Skeletal muscle satellite cell (primary cell): ENCODE data around the gene MYL3. TPM values are rescaled to one million over a fixed set of nuclear protein-coding genes. Genes with fewer than 3 reads are reported as not detected.
A peak's percentile ranks its signal among the peaks of the same experiment; 100 is the strongest.
"Not testable (repeated sequence)": the region's sequence is repeated elsewhere in the genome, so short reads cannot be mapped to it uniquely, and the experiment has no call there.

ENCODE experiments used
- H3K27me3 ChIP-seq: 2 replicates; pipeline ENCODE4 v1.7.0; 2013; ENCODE audit warnings: low read length; ENCODE audit not compliant: control insufficient read depth, insufficient read depth
- H3K36me3 ChIP-seq: 2 replicates; pipeline ENCODE4 v1.7.0; 2013; ENCODE audit warnings: mild to moderate bottlenecking, control low read depth, low read length; ENCODE audit not compliant: insufficient read depth
- H3K4me1 ChIP-seq: 2 replicates; pipeline ENCODE4 v1.7.0; 2013; ENCODE audit warnings: low read length; ENCODE audit not compliant: control insufficient read depth, insufficient read depth
- H3K4me2 ChIP-seq: 2 replicates; pipeline ENCODE4 v1.7.0; 2013; ENCODE audit warnings: mild to moderate bottlenecking, low read length
- H3K4me3 ChIP-seq: 2 replicates; pipeline ENCODE4 v1.7.0; 2013; ENCODE audit warnings: low read length
- H3K9ac ChIP-seq: 2 replicates; pipeline ENCODE4 v1.7.0; 2013; ENCODE audit warnings: mild to moderate bottlenecking, low read depth, low read length, moderate library complexity
- H3K9me3 ChIP-seq: replicated peaks from 2 replicates; pipeline ENCODE4 v1.7.0; 2013; ENCODE audit warnings: mild to moderate bottlenecking, control low read depth, low read length
- total RNA-seq: library from RNA; depleted of rRNA; stranded (reverse); fragments of >200 nt; gene quantifications from 2 replicates; pipeline ENCODE4 v1.2.3, GENCODE V29; 2012; rRNA removed

The MYL3 gene
- not detected in 2 replicates for total RNA-seq

GRCh38 chr3:46863261-46863782, at the start of gene MYL3:
MYL3 (minus strand) TSS chr3:46863444; CDS start chr3:46863390, 54 bp downstream.
- no peaks in the 10 kb centered on the region for H3K36me3 ChIP-seq
- no peak within 1 kb of the TSS for H3K4me3 ChIP-seq
- H3K4me1 ChIP-seq, result peaks cover 2% of the 10 kb centered on the region
- H3K9me3 ChIP-seq, result no peaks in the 10 kb centered on the region
- no peak within 1 kb of the TSS for H3K4me2 ChIP-seq
- no peak within 1 kb of the TSS for H3K9ac ChIP-seq
- peaks cover 16% of the 10 kb centered on the region for H3K27me3 ChIP-seq

GRCh38 chr3:46912986-46913385, 49.7 kb upstream of the MYL3 start:
- peaks cover 3% of the 10 kb centered on the region for H3K9me3 ChIP-seq

GRCh38 chr3:46910914-46911313, 47.7 kb upstream of the MYL3 start:
- not testable (repeated sequence) for H3K27me3 ChIP-seq, H3K4me2 ChIP-seq, H3K36me3 ChIP-seq, H3K9ac ChIP-seq, H3K9me3 ChIP-seq, H3K4me3 ChIP-seq
- H3K4me1 ChIP-seq, result peaks cover 28% of the 10 kb centered on the region

More at GRCh38 chr3:46912986-46913385, 49.7 kb upstream of the MYL3 start:
- Histone ChIP-seq H3K4me3 (no peak overlapping the region), H3K36me3 (peaks cover 17% of the 10 kb centered on the region), H3K4me2 (no peak overlapping the region), H3K9ac (no peak overlapping the region), H3K27me3 (no peaks in the 10 kb centered on the region), H3K4me1 (peaks cover 26% of the 10 kb centered on the region)

GRCh38 chr3:46910166-46910760, 47.0 kb upstream of the MYL3 start:
- Histone ChIP-seq H3K4me2 (no peak overlapping the region), H3K4me1 (peaks cover 28% of the 10 kb centered on the region), H3K9ac (peak overlapping the region; percentile 18), H3K36me3 (no peaks in the 10 kb centered on the region), H3K4me3 (no peak overlapping the region), H3K9me3 (no peaks in the 10 kb centered on the region), H3K27me3 (no peaks in the 10 kb centered on the region)

- H3K4me2 ChIP-seq, result peak overlapping the region; percentile 52
- H3K4me1 ChIP-seq, result peaks cover 28% of the 10 kb centered on the region
- no peaks in the 10 kb centered on the region for H3K9me3 ChIP-seq
- no peak overlapping the region for H3K4me3 ChIP-seq
- peak overlapping the region; percentile 18 for H3K9ac ChIP-seq
- H3K36me3 ChIP-seq, result no peaks in the 10 kb centered on the region
- no peaks in the 10 kb centered on the region for H3K27me3 ChIP-seq
Observed at GRCh38 chr3:46909535-46910161, 46.4 kb upstream of the MYL3 start.

- H3K4me1 ChIP-seq, result peaks cover 28% of the 10 kb centered on the region
- H3K27me3 ChIP-seq, result no peaks in the 10 kb centered on the region
- H3K9ac ChIP-seq, result no peak overlapping the region
- no peaks in the 10 kb centered on the region for H3K9me3 ChIP-seq
- no peak overlapping the region for H3K4me3 ChIP-seq
- peak overlapping the region; percentile 63 for H3K4me2 ChIP-seq
- no peaks in the 10 kb centered on the region for H3K36me3 ChIP-seq
Observed at GRCh38 chr3:46908986-46909534, 45.8 kb upstream of the MYL3 start.

- Histone ChIP-seq H3K4me2 (peak overlapping the region; percentile 63), H3K36me3 (no peaks in the 10 kb centered on the region), H3K9me3 (no peaks in the 10 kb centered on the region), H3K4me3 (peak overlapping the region; percentile 22), H3K27me3 (no peaks in the 10 kb centered on the region), H3K4me1 (peaks cover 28% of the 10 kb centered on the region), H3K9ac (no peak overlapping the region)
Observed at GRCh38 chr3:46908294-46908985, 45.2 kb upstream of the MYL3 start.

- Histone ChIP-seq H3K4me2 (peak overlapping the region; percentile 63), H3K4me3 (no peak overlapping the region), H3K27me3 (no peaks in the 10 kb centered on the region), H3K4me1 (peaks cover 30% of the 10 kb centered on the region), H3K9me3 (no peaks in the 10 kb centered on the region), H3K9ac (no peak overlapping the region), H3K36me3 (no peaks in the 10 kb centered on the region)
Observed at GRCh38 chr3:46907960-46908293, 44.7 kb upstream of the MYL3 start.

- Histone ChIP-seq H3K36me3 (no peaks in the 10 kb centered on the region), H3K4me3 (no peak overlapping the region), H3K9me3 (no peaks in the 10 kb centered on the region), H3K9ac (no peak overlapping the region), H3K4me1 (peaks cover 30% of the 10 kb centered on the region), H3K27me3 (no peaks in the 10 kb centered on the region), H3K4me2 (no peak overlapping the region)
Observed at GRCh38 chr3:46907271-46907670, 44.0 kb upstream of the MYL3 start.

GRCh38 chr3:46906471-46907058, 43.3 kb upstream of the MYL3 start:
- H3K9me3 ChIP-seq, result no peaks in the 10 kb centered on the region
- peaks cover 30% of the 10 kb centered on the region for H3K4me1 ChIP-seq
- no peak overlapping the region for H3K9ac ChIP-seq
- no peaks in the 10 kb centered on the region for H3K36me3 ChIP-seq
- no peak overlapping the region for H3K4me3 ChIP-seq
- no peaks in the 10 kb centered on the region for H3K27me3 ChIP-seq
- H3K4me2 ChIP-seq, result no peak overlapping the region
